Vagina (tissue), 2 donors: ENCODE results near the gene KNOP1.

Experiments
- POLR2A ChIP-seq, 2 donors: fragments of 450-650 bp; IDR thresholded peaks; one replicate each; pipeline ENCODE4 v1.6.1; 2017; ENCODE audit warnings: antibody characterized with exemption in 2 of 2, mild to moderate bottlenecking in 2 of 2, moderate library complexity in 2 of 2
- POLR2AphosphoS5 ChIP-seq, 2 donors: sonication (generic); formaldehyde crosslinking; IDR thresholded peaks; one replicate each; pipeline ENCODE4 v1.9.0; 2017; ENCODE audit warnings: antibody characterized with exemption in 2 of 2, mild to moderate bottlenecking in 2 of 2, low read depth in 1 of 2; ENCODE audit not compliant: insufficient read depth in 1 of 2
- TF ChIP-seq, protein P1 (sequence below), 3 experiments: fragments of 450-650 bp in 2 of 3; fragments of 200-600 bp in 1 of 3; sonication (generic) in 1 of 3; IDR thresholded peaks; one replicate each; pipeline ENCODE4 v1.5.1; 2017 to 2019; ENCODE audit warnings: antibody characterized with exemption in 3 of 3, mild to moderate bottlenecking in 2 of 3, moderate library complexity in 2 of 3

DNA sequence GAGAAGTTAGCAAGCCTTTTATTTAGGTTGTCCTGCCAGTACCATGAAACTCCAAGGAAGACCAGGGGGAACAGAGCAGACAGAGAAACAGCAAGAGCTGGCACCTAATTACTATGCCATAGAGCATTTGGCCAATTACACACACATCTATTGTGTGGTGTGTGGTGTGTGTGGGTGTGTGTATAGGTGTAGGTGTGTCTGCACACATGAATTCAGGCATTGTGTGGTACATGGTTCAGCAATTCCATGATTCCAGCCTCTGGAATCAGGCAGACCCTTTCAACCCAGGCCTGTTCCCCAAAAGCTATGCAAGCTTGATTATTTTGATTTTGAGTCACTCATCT lies 25.8 kb upstream of the KNOP1 start:
- TF ChIP-seq, protein P1, sequence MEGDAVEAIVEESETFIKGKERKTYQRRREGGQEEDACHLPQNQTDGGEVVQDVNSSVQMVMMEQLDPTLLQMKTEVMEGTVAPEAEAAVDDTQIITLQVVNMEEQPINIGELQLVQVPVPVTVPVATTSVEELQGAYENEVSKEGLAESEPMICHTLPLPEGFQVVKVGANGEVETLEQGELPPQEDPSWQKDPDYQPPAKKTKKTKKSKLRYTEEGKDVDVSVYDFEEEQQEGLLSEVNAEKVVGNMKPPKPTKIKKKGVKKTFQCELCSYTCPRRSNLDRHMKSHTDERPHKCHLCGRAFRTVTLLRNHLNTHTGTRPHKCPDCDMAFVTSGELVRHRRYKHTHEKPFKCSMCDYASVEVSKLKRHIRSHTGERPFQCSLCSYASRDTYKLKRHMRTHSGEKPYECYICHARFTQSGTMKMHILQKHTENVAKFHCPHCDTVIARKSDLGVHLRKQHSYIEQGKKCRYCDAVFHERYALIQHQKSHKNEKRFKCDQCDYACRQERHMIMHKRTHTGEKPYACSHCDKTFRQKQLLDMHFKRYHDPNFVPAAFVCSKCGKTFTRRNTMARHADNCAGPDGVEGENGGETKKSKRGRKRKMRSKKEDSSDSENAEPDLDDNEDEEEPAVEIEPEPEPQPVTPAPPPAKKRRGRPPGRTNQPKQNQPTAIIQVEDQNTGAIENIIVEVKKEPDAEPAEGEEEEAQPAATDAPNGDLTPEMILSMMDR (IDR thresholded peaks at IDR 0.05) = no peak
- no peak for TF ChIP-seq POLR2AphosphoS5 (IDR thresholded peaks at IDR 0.05; ENCODE audit: insufficient read depth in 1 of 2, low read depth in 1 of 2)
- no peak for TF ChIP-seq POLR2A (IDR thresholded peaks at IDR 0.05)
